Left ventricle myocardium inferior (tissue), 1 donor: Measurements from ENCODE around the gene HAUS8. TPM values are rescaled to one million over a fixed set of nuclear protein-coding genes. Genes with fewer than 3 reads are reported as not detected.

Source experiments
- DNase-seq: peaks from one replicate; pipeline ENCODE4 v3.0.0-alpha.2; 2020
- H3K27ac ChIP-seq: fragments of 200-600 bp; replicated peaks from 2 replicates; pipeline ENCODE4 v1.8.0; 2021
- H3K27me3 ChIP-seq: fragments of 200-600 bp; 2 replicates; pipeline ENCODE4 v1.8.0; 2021; ENCODE audit warnings: low read depth
- H3K36me3 ChIP-seq: fragments of 200-600 bp; 2 replicates; pipeline ENCODE4 v1.8.0; 2021
- H3K4me1 ChIP-seq: fragments of 200-600 bp; 2 replicates; pipeline ENCODE4 v1.8.0; 2021
- H3K4me3 ChIP-seq: fragments of 200-600 bp; 2 replicates; pipeline ENCODE4 v1.8.0; 2021; ENCODE audit warnings: mild to moderate bottlenecking, moderate library complexity
- H3K9me3 ChIP-seq: fragments of 200-600 bp; replicated peaks from 2 replicates; pipeline ENCODE4 v1.8.0; 2021
- intact Hi-C: fragments of 100-400 bp; cut with micrococcal nuclease; formaldehyde crosslinking; loops from one replicate; pipeline ENCODE4 v1.11.0; 2022
- total RNA-seq: library from RNA; stranded (reverse); fragmentation: NEBNext Ultra II Directional; extraction: Animal tissue kit (Norgen Biotek cat#: 25700); gene quantifications from one replicate; pipeline ENCODE4 v1.2.1, GENCODE V29; 2021
- TF ChIP-seq, protein P1 (sequence below): fragments of 200-600 bp; IDR thresholded peaks from 2 replicates; pipeline ENCODE4 v1.8.0; 2021; ENCODE audit warnings: antibody characterized with exemption, mild to moderate bottlenecking, borderline replicate concordance
- donor health status: DM: no; HTN: yes; CAD: no; lungs with severe emphysema.

HAUS8 gene
- total RNA-seq, 1 donor from 2014 or later: 3.5 TPM

DNA sequence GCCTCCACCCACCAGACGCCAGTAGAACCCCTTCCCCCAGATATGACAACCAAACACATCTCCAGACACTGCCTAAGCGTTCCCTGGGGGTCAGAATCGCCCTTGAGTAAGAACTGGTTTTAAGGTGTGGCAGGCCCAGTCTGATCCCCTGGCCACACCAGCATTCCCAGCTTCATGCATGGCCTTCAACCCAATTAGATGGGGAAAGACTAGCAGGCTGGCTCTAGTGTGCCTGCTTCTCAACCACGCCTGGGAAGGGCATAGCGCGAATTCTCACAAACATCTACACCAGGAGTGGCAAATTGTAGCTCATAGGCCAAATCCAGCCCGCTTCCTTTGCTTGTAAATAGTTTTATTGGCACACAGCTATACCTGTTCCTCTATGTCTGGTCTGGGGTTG, 13.6 kb downstream of the HAUS8 start:
- Histone ChIP-seq H3K27me3 (no peaks in the 10 kb centered on the region), H3K4me1 (no peaks in the 10 kb centered on the region), H3K36me3 (peaks cover 37% of the 10 kb centered on the region), H3K4me3 (no peak overlapping the region), H3K27ac (no peak overlapping the region), H3K9me3 (peaks cover 27% of the 10 kb centered on the region)
- intact Hi-C loops: no loop called here
- TF ChIP-seq, protein P1, sequence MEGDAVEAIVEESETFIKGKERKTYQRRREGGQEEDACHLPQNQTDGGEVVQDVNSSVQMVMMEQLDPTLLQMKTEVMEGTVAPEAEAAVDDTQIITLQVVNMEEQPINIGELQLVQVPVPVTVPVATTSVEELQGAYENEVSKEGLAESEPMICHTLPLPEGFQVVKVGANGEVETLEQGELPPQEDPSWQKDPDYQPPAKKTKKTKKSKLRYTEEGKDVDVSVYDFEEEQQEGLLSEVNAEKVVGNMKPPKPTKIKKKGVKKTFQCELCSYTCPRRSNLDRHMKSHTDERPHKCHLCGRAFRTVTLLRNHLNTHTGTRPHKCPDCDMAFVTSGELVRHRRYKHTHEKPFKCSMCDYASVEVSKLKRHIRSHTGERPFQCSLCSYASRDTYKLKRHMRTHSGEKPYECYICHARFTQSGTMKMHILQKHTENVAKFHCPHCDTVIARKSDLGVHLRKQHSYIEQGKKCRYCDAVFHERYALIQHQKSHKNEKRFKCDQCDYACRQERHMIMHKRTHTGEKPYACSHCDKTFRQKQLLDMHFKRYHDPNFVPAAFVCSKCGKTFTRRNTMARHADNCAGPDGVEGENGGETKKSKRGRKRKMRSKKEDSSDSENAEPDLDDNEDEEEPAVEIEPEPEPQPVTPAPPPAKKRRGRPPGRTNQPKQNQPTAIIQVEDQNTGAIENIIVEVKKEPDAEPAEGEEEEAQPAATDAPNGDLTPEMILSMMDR: no peak
- DNase-seq: no peak

DNA sequence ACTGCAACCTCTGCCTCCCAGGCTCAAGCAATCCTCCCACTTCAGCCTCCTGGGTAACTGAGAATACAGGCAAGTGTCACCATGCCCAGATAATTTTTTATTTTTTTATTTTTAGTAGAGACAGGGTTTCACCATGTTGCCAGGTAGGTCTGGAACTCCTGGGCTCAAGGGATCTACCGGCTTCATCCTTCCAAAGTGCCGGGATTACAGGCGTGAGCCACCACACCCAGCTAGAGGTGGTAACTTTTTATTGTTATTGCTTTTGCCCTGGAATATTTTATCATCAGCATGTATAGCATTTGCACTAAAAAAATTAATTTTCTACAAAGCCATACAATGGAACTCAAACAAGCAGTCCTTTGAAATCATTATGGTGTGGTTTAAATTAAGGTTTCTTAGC, 14.0 kb downstream of the HAUS8 start:
- H3K27ac ChIP-seq: no peak overlapping the region
- no peaks in the 10 kb centered on the region for H3K4me1 ChIP-seq
- intact Hi-C loops: no loop called here
- H3K9me3 ChIP-seq: peaks cover 27% of the 10 kb centered on the region
- H3K36me3 ChIP-seq: peaks cover 37% of the 10 kb centered on the region
- DNase-seq: no peak
- TF ChIP-seq, protein P1: no peak
- no peak overlapping the region for H3K4me3 ChIP-seq
- H3K27me3 ChIP-seq: no peaks in the 10 kb centered on the region

DNA sequence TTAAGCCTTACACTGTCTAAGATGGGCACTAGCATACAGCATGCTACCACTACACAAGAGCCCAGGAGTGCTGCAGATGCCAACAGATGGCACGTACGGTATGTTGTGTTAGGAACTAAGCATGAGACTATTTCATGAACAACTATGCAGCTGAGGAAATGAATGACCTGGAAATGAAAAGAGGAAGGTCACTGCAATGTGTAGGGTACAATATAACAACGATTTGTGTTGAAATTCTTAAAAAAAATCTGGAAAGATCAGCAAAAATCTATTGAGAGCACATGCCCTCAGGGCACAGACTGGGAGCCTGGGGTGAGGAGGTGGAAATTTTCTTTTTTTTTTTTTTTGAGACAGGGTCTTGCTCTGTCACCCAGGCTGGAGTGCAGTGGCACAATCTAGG, 14.4 kb downstream of the HAUS8 start:
- no peak for DNase-seq
- H3K36me3 ChIP-seq: peaks cover 37% of the 10 kb centered on the region
- no peak overlapping the region for H3K4me3 ChIP-seq
- no peaks in the 10 kb centered on the region for H3K27me3 ChIP-seq
- H3K27ac ChIP-seq: no peak overlapping the region
- intact Hi-C loops: no loop called here
- no peaks in the 10 kb centered on the region for H3K4me1 ChIP-seq
- peaks cover 27% of the 10 kb centered on the region for H3K9me3 ChIP-seq
- TF ChIP-seq, protein P1: no peak

DNA sequence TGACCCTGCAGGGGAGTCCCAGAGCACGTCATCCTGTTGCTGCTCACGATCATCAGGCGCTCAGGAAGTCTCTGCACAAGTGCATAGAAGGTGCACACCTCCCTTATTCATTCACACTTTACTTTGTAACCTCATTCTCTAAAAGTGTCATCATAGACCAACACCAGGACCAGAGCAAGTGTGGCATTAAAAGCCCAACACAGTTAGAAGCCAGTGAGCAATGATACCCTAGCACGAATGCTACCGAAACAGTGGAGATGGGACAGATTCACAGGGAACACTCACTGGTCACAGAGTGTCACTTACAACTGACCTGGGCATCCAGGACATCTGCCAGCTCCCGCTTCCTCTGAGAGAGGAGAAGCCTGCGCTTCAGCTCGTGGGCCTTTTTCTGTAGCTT, 17.0 kb downstream of the HAUS8 start:
- no peak for DNase-seq
- H3K36me3 ChIP-seq: peaks cover 44% of the 10 kb centered on the region
- TF ChIP-seq, protein P1: no peak
- peaks cover 18% of the 10 kb centered on the region for H3K9me3 ChIP-seq
- no peaks in the 10 kb centered on the region for H3K27me3 ChIP-seq
- H3K4me1 ChIP-seq: no peaks in the 10 kb centered on the region
- H3K27ac ChIP-seq: no peak overlapping the region
- H3K4me3 ChIP-seq: no peak overlapping the region
- intact Hi-C loops: no loop called here

DNA sequence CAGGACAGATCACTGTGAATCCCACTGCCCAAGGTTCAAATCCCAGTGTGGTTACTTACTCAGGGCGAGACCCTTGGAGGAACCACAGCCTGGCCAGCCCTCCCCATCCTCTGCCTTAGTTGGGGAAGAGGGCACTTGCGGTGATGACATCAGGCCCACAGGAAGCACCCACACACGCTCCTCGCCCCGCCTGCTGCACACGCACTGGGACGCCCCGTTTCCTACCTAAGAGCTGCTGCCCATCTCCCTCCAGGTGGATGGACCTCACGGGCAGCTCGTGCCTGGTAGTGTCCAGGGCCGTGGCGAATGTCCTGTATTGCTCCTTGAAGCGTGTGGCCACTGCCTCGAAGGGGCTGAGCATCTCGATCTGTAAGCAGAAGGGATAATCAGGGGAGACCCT, 19.6 kb downstream of the HAUS8 start:
- intact Hi-C loops: no loop called here
- H3K36me3 ChIP-seq: peaks cover 60% of the 10 kb centered on the region
- no peak for DNase-seq
- TF ChIP-seq, protein P1: no peak
- no peaks in the 10 kb centered on the region for H3K4me1 ChIP-seq
- no peak overlapping the region for H3K4me3 ChIP-seq
- no peak overlapping the region for H3K27ac ChIP-seq
- no peaks in the 10 kb centered on the region for H3K27me3 ChIP-seq
- H3K9me3 ChIP-seq: peaks cover 18% of the 10 kb centered on the region

DNA sequence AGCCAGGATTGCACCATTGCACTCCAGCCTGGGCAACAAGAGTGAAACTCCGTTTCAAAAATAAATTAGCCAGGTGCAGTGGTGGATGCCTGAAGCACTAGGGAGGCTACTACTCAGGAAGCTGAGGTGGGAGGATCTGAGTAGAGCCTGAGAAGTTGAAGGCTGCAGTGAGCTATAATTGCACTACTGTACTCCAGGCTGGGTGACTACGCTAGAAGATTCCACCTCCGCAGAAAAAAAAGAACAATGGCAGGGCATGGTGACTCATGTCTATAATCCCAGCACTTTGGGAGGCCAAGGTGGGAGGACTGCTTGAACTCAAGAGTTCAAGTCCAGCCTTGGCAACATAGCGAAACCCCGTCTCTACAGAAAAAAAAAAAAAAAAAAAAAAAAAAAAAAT, 20.5 kb downstream of the HAUS8 start:
- no peak for DNase-seq
- TF ChIP-seq, protein P1: no peak
- no peak overlapping the region for H3K4me3 ChIP-seq
- no peaks in the 10 kb centered on the region for H3K4me1 ChIP-seq
- H3K36me3 ChIP-seq: peaks cover 65% of the 10 kb centered on the region
- no peaks in the 10 kb centered on the region for H3K27me3 ChIP-seq
- intact Hi-C loops: loop anchor here (5.0 kb wide), 1 partner anchor 282 kb away; no protein-coding TSS in a partner anchor
- peaks cover 18% of the 10 kb centered on the region for H3K9me3 ChIP-seq
- H3K27ac ChIP-seq: no peak overlapping the region
